ENCODE data around the gene SLC6A9. TPM values are rescaled to one million over a fixed set of nuclear protein-coding genes. Genes with fewer than 3 reads are reported as not detected.

Gene SLC6A9
- total RNA-seq, 1 experiment from 2014 or later = 30.1 TPM

DNA sequence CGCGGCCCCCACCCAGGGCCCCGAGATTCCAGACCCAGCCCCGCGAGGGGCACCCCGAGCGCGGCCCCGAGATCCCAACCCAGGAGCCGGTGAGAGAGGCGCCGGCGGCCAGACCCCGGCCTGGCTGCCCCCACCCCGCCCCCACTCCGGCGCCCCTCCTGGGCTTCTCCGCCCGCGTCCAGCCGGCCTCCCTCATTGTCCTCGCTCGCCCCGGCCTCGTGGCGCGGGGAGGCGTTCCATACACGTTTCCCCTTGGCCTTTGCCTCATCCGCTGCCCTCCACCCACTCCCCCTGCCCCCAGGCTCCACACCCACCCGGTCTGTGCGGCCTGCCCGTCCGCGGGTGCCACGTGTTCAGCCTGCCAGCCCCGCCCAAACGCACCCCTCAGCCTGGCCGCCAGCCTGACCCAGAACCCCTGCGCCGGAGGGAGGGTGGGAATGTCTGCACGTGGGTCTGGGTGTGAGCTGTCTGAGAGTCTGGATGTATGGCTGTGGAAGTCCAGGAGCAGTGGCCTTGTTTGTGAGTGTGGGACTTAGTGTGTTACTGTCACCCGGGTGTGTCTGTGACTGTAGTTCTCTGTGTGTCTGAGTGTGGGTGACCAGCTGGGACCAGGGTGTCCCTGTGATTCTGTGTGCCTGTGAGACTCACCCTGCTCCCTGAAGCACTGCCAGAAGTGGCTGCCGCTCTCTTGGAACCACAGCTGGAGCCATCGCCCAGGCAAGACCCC is 51.6 kb downstream of the SLC6A9 start:
- H3K23me2 ChIP-seq (ENCODE audit: insufficient read length, low read depth, low read length, poor library complexity, severe bottlenecking) = peaks cover 17% of the 10 kb centered on the region
- H4K5ac ChIP-seq (ENCODE audit: insufficient read length, low read depth, low read length) = no peak overlapping the region
- no peaks in the 10 kb centered on the region for H3K27me3 Mint-ChIP-seq (ENCODE audit: low read depth)
- H3K36me3 Mint-ChIP-seq (ENCODE audit: insufficient read depth in 1 of 3, low read depth in 3 of 3) = peaks cover 26 to 55% (median 52%) of the 10 kb centered on the region in 3 experiments; a peak in 6 of 7 replicates
- H3K4me1 ChIP-seq (ENCODE audit: insufficient read depth, low read length) = peaks cover 8% of the 10 kb centered on the region; the same call in 1 of the 2 replicates
- TF ChIP-seq, protein P1, sequence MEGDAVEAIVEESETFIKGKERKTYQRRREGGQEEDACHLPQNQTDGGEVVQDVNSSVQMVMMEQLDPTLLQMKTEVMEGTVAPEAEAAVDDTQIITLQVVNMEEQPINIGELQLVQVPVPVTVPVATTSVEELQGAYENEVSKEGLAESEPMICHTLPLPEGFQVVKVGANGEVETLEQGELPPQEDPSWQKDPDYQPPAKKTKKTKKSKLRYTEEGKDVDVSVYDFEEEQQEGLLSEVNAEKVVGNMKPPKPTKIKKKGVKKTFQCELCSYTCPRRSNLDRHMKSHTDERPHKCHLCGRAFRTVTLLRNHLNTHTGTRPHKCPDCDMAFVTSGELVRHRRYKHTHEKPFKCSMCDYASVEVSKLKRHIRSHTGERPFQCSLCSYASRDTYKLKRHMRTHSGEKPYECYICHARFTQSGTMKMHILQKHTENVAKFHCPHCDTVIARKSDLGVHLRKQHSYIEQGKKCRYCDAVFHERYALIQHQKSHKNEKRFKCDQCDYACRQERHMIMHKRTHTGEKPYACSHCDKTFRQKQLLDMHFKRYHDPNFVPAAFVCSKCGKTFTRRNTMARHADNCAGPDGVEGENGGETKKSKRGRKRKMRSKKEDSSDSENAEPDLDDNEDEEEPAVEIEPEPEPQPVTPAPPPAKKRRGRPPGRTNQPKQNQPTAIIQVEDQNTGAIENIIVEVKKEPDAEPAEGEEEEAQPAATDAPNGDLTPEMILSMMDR (conservative IDR thresholded peaks at IDR 0.05) = no peak
- H2BK12ac ChIP-seq (ENCODE audit: insufficient read length, low read depth, low read length) = no peak overlapping the region
- no peak overlapping the region for H2BK120ac ChIP-seq (ENCODE audit: low read depth, low read length, poor library complexity, severe bottlenecking)
- no peak for DNase-seq
- no peaks in the 10 kb centered on the region for H4K20me1 ChIP-seq (ENCODE audit: control insufficient read depth, insufficient read depth, insufficient read length)
- no peak overlapping the region for H2BK20ac ChIP-seq (ENCODE audit: low read depth, low read length, poor library complexity, severe bottlenecking)
- peak overlapping the region; percentile 1 for H3K18ac ChIP-seq (ENCODE audit: insufficient read length, low read depth, low read length)
- no peak overlapping the region for H4K91ac ChIP-seq (ENCODE audit: insufficient read length, low read depth, low read length)
- no peaks in the 10 kb centered on the region; a peak in 1 of 5 replicates for H3K9me3 Mint-ChIP-seq
- H3K23ac ChIP-seq (ENCODE audit: insufficient read length, low read depth, low read length) = no peak overlapping the region
- no peak overlapping the region for H4K8ac ChIP-seq (replicated peaks; ENCODE audit: insufficient read length, low read depth, low read length)
- H2BK5ac ChIP-seq (ENCODE audit: insufficient read length, low read length) = no peak overlapping the region
- no CpG with 5 or more reads among the region's 45 CpGs for WGBS (ENCODE audit: extremely low coverage, insufficient read length, low lambda C conversion rate)
- H3K9ac ChIP-seq (ENCODE audit: extremely low read depth, insufficient read length, low read length) = peak overlapping the region; percentile 39
- H3K27ac ChIP-seq (ENCODE audit: insufficient read length, low read depth, low read length) = no peak overlapping the region
- H3K4me3 Mint-ChIP-seq = peak overlapping the region; percentile 89 to 92
- peaks cover 24 to 32% of the 10 kb centered on the region in 2 experiments for H3K4me1 Mint-ChIP-seq
- no peak overlapping the region for H3T11ph ChIP-seq (ENCODE audit: low read length)
- H3K9me3 ChIP-seq (ENCODE audit: control insufficient read depth, low read depth, low read length) = no peaks in the 10 kb centered on the region
- H3K14ac ChIP-seq (ENCODE audit: insufficient read depth, low read length) = peak overlapping the region; percentile 80
- H3K56ac ChIP-seq (ENCODE audit: insufficient read length, low read depth, low read length) = no peak overlapping the region
- H2BK15ac ChIP-seq (ENCODE audit: low read depth, low read length) = no peak overlapping the region
- H3K79me1 ChIP-seq (ENCODE audit: insufficient read depth, low read depth, low read length, poor library complexity, severe bottlenecking) = peaks cover 6% of the 10 kb centered on the region
- peaks cover 3% of the 10 kb centered on the region; the same call in 1 of the 2 replicates for H3K79me2 ChIP-seq (ENCODE audit: insufficient read depth, low read length)
- no peak overlapping the region for H2AFZ ChIP-seq (ENCODE audit: low read length)
- H3K27me3 ChIP-seq (ENCODE audit: insufficient read depth, low read length) = no peaks in the 10 kb centered on the region
- no peak overlapping the region for H3K4ac ChIP-seq (ENCODE audit: low read depth, low read length)
- peak overlapping the region in 1 of 3 experiments; percentile 92; a peak in 2 of 7 replicates for H3K27ac Mint-ChIP-seq
- H3K4me2 ChIP-seq (ENCODE audit: insufficient read depth, insufficient read length, low read length) = peak overlapping the region; percentile 57
- H2AK5ac ChIP-seq (ENCODE audit: insufficient read length, low read length) = no peak overlapping the region

Measured in H9 (cell line).